ENCODE data around the gene TMEM115. TPM values are rescaled to one million over a fixed set of nuclear protein-coding genes. Genes with fewer than 3 reads are reported as not detected.

TMEM115 gene
- total RNA-seq, 3 donors from 2014 or later: 41.4 to 51.6 (median 41.4) TPM

DNA sequence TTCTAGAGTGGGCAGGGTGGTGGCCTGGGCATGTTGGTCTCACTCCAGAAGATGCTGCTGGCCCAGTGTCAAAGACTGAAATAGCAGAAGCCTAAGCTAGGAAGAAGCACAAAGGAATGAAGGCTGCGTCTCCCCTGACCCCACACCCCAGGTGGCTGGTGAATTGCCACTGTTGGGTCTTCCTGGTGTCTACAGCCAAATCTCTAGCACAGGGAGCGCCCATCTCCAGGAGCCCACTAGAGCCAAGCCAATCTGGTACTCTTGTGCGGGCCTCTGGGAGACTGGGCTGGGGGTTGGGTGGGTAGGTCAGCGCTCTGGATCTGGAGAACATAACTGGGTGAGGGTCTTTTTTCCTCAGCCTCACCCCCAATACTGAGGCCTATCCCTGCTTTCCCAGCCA lies 32.2 kb downstream of the TMEM115 start:
- intact Hi-C loops (cut with DNase I, micrococcal nuclease): no loop called here
- Histone ChIP-seq H3K9me3 (no peaks in the 10 kb centered on the region), H3K4me1 (ENCODE audit: low read depth) (peaks cover 18% of the 10 kb centered on the region), H3K36me3 (ENCODE audit: low read depth) (peaks cover 8% of the 10 kb centered on the region), H3K4me3 (no peak overlapping the region)
- TF ChIP-seq, protein P1, sequence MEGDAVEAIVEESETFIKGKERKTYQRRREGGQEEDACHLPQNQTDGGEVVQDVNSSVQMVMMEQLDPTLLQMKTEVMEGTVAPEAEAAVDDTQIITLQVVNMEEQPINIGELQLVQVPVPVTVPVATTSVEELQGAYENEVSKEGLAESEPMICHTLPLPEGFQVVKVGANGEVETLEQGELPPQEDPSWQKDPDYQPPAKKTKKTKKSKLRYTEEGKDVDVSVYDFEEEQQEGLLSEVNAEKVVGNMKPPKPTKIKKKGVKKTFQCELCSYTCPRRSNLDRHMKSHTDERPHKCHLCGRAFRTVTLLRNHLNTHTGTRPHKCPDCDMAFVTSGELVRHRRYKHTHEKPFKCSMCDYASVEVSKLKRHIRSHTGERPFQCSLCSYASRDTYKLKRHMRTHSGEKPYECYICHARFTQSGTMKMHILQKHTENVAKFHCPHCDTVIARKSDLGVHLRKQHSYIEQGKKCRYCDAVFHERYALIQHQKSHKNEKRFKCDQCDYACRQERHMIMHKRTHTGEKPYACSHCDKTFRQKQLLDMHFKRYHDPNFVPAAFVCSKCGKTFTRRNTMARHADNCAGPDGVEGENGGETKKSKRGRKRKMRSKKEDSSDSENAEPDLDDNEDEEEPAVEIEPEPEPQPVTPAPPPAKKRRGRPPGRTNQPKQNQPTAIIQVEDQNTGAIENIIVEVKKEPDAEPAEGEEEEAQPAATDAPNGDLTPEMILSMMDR (IDR thresholded peaks at IDR 0.05): no peak
- no peak for ATAC-seq
- DNase-seq: no peak

DNA sequence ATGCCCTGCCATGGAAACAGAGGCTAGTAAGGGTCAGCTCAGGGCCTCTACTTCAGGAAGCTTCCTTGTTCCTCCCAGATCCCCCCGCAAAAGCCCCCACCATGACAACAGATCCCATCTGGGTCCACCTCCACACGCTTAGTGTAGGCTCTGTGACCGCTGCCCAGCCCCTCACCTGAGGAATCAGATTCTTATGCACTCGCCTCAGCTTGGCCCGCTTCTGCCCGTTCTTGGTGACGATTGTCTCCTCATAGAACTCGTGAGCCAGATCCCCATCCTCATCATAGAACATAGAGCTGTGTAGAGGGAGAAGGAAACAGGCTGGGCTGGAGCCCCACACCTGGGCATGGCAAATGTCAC lies 33.2 kb downstream of the TMEM115 start:
- intact Hi-C loops (cut with DNase I, micrococcal nuclease): no loop called here
- ATAC-seq (no peak), DNase-seq (no peak)
- TF ChIP-seq, protein P1 (IDR thresholded peaks at IDR 0.05): no peak
- H3K36me3 ChIP-seq (ENCODE audit: low read depth): peaks cover 8% of the 10 kb centered on the region
- no peaks in the 10 kb centered on the region for H3K9me3 ChIP-seq
- H3K4me3 ChIP-seq: no peak overlapping the region
- H3K4me1 ChIP-seq (ENCODE audit: low read depth): peaks cover 23% of the 10 kb centered on the region

DNA sequence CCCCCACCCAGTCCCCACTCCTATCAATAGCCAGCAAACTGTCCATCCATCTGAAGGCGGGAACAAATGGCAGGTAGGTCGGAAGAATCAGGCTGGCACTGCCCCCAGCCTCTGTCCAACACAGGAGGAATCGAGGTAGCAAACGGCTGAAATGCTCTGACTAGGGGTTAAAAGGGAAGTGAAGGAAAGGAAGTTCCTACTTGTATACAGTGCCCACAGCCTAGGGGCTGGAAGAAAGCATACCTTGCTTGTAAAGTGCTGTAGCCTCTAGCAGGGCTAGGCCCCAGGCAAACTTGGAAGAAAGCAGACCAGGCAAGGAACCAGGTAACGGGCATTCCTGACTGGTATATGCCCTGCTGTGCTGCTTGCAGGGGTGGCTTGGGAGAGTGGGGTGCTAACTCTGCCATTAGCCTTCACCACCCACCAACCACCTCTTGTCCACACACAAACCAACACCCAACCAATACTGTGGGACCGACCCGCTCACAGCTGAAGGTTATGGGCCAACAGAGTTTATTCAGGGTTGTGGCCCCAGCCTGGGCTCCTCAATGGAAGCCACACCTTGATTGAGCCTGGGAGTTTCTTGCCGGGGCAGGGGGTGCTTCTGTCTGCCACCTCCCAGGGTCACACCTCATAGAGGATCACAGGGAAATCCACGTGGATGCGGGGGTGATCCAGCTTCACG lies 33.7 kb downstream of the TMEM115 start:
- no peak overlapping the region for H3K4me3 ChIP-seq
- intact Hi-C loops (cut with DNase I, micrococcal nuclease): no loop called here
- peaks cover 23% of the 10 kb centered on the region for H3K4me1 ChIP-seq (ENCODE audit: low read depth)
- ATAC-seq (no peak), DNase-seq (no peak)
- H3K36me3 ChIP-seq (ENCODE audit: low read depth): peaks cover 3% of the 10 kb centered on the region
- TF ChIP-seq, protein P1 (IDR thresholded peaks at IDR 0.05): no peak
- H3K9me3 ChIP-seq: no peaks in the 10 kb centered on the region

DNA sequence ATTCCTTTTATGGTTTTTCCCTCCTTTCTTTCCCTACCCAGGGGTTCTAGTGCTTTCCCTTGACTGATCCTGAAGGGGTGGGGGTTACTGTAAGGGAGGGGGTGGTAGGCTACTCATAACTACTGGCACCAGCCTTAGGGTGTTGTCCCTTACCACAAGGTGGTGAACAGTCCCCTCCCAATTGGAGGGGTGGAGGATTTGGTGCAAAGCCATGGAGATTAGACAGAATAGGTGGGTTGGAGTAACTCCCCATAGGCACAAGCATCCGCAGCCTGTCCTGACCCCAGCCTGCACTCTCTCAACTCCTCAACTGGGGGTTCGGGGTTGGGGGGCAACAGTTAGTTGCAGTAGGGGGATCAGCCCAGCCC lies 34.2 kb downstream of the TMEM115 start:
- TF ChIP-seq, protein P1 (IDR thresholded peaks at IDR 0.05): no peak
- DNase-seq (no peak), ATAC-seq (no peak)
- Histone ChIP-seq H3K36me3 (ENCODE audit: low read depth) (no peaks in the 10 kb centered on the region), H3K9me3 (no peaks in the 10 kb centered on the region), H3K4me1 (ENCODE audit: low read depth) (peaks cover 27% of the 10 kb centered on the region), H3K4me3 (no peak overlapping the region)
- intact Hi-C loops (cut with DNase I, micrococcal nuclease): no loop called here

DNA sequence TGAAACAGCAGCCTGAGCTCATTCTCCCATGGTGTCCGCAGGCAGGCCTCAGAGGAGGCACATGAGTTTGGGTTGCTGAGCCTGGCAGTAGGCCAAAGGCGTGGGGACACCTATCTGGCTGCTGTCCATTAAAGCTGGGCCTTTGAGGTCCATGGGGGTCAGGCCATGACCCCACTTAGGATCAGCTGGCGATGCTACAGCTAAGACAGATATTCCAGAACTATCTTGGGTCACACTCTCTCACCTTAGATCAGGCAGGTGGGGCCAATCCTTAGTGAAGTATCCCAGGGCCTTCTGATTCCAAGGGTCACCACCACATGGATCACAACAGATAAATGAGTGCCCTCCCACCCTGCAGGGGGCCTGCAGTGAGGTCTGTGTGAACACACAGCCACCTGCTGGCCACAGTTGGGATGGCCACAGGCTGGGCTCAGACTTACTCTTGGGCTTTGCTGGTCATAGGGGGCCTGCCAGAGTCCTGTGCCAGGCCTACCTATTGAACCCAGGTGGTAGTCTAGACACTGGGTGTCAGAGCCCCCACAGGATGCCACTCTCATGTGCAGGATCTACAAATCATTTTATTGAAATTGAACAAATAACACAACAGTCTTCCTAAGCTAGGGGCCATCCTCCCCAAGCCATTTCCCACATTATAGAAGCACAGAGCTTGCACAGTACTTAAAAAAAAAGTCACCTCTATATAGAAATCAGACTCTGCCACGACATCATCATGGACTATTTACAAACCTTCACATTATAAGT lies 34.8 kb downstream of the TMEM115 start:
- intact Hi-C loops (cut with DNase I, micrococcal nuclease): no loop called here
- peak; percentile 72 to 87 (median 78) for DNase-seq
- no peak for ATAC-seq
- no peaks in the 10 kb centered on the region for H3K36me3 ChIP-seq (ENCODE audit: low read depth)
- TF ChIP-seq, protein P1 (IDR thresholded peaks at IDR 0.05): peak; percentile 43
- peaks cover 32% of the 10 kb centered on the region for H3K4me1 ChIP-seq (ENCODE audit: low read depth)
- H3K4me3 ChIP-seq: no peak overlapping the region
- no peaks in the 10 kb centered on the region for H3K9me3 ChIP-seq

All from mucosa of descending colon (tissue), 3 donors.